Sigmoid colon (tissue), 4 donors: ENCODE measurements around the gene PDCD2L.

ENCODE experiments used
- POLR2A ChIP-seq, 2 donors: fragments of 450-650 bp; IDR thresholded peaks; one replicate each; pipeline ENCODE4 v1.6.1; 2016; ENCODE audit warnings: antibody characterized with exemption in 2 of 2, mild to moderate bottlenecking in 2 of 2, moderate library complexity in 2 of 2
- POLR2AphosphoS5 ChIP-seq, 4 donors: sonication (generic); formaldehyde crosslinking; IDR thresholded peaks; one replicate each; pipeline ENCODE4 v1.6.1; 2017; ENCODE audit warnings: antibody characterized with exemption in 4 of 4
- TF ChIP-seq, protein P1 (sequence below), 4 experiments: fragments of 450-650 bp in 3 of 4; fragments of 200-600 bp in 1 of 4; IDR thresholded peaks; one replicate each; pipeline ENCODE4 v1.5.1; 2016 to 2019; ENCODE audit warnings: antibody characterized with exemption in 4 of 4, mild to moderate bottlenecking in 3 of 4, moderate library complexity in 2 of 4

DNA sequence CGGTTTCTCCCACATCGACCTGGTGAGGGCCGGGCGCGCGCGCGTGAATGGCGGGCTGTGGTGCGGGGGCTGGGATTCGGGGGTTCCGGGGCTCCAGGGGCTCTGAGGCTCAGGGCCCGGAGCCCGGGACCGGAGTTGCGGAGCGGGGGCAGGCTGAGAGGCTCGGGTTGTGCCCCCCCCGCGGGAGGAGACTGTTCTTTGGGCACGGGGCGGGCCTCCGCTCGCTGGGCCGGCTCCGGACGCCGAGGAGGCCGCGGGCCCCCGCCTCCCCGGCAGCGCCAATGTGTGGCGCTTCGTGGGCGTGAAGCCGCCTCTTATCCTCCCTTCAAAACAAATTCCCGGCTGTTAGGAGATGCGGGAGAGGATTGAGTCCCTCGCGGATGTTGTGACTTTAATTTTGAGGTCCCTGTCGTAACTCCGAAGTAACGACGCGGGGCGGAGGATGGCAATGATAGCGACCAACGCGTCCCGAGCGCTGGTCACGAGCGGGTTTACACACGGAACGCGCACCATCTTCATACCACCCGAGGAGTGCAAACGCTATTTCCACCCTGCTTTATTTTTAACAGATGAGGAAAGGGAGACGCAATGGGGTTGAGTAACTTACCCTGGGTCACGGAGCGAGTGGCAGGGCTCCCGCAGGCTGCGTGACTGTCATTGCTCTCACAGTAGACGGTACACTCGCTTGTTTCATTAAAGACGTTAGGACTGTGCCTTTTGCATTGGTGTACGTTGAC is 24.5 kb downstream of the PDCD2L start:
- TF ChIP-seq, protein P1, sequence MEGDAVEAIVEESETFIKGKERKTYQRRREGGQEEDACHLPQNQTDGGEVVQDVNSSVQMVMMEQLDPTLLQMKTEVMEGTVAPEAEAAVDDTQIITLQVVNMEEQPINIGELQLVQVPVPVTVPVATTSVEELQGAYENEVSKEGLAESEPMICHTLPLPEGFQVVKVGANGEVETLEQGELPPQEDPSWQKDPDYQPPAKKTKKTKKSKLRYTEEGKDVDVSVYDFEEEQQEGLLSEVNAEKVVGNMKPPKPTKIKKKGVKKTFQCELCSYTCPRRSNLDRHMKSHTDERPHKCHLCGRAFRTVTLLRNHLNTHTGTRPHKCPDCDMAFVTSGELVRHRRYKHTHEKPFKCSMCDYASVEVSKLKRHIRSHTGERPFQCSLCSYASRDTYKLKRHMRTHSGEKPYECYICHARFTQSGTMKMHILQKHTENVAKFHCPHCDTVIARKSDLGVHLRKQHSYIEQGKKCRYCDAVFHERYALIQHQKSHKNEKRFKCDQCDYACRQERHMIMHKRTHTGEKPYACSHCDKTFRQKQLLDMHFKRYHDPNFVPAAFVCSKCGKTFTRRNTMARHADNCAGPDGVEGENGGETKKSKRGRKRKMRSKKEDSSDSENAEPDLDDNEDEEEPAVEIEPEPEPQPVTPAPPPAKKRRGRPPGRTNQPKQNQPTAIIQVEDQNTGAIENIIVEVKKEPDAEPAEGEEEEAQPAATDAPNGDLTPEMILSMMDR (IDR thresholded peaks at IDR 0.05): no peak
- TF ChIP-seq POLR2AphosphoS5 (IDR thresholded peaks at IDR 0.05): peak in 1 of 4 donors; percentile 32
- TF ChIP-seq POLR2A (IDR thresholded peaks at IDR 0.05): no peak
